Measurements from ENCODE around the gene GGPS1. TPM values are rescaled to one million over a fixed set of nuclear protein-coding genes. Genes with fewer than 3 reads are reported as not detected.

Gene GGPS1
- total RNA-seq, 6 donors from 2014 or later, result 5.0 to 32.6 (median 25.4) TPM

- no peak overlapping the region for H3K27ac ChIP-seq
- H3K27me3 ChIP-seq, result no peaks in the 10 kb centered on the region
- H3K4me3 ChIP-seq, result no peak overlapping the region
- H3K36me3 ChIP-seq, result no peaks in the 10 kb centered on the region
- no peak for DNase-seq
- no peaks in the 10 kb centered on the region for H3K9me3 ChIP-seq
- H3K4me1 ChIP-seq, result peaks cover 11 to 51% (median 24%) of the 10 kb centered on the region in 4 donors
- TF ChIP-seq POLR2A (IDR thresholded peaks at IDR 0.05) (no peak), CTCF (IDR thresholded peaks at IDR 0.05) (no peak), EP300 (IDR thresholded peaks at IDR 0.05) (no peak), POLR2AphosphoS5 (IDR thresholded peaks at IDR 0.05) (no peak)
- 94 to 96% methylated on average over 6 of the region's 6 CpGs for WGBS, 2 donors
- no peak for ATAC-seq (ENCODE audit: low FRiP score in 2 of 2)
These were observed 44.1 kb upstream of the GGPS1 start for GRCh38 chr1:235284231-235284769.

- Histone ChIP-seq H3K36me3 (no peaks in the 10 kb centered on the region), H3K9me3 (no peaks in the 10 kb centered on the region), H3K4me1 (peaks cover 5 to 54% (median 22%) of the 10 kb centered on the region in 4 donors), H3K4me3 (no peak overlapping the region), H3K27me3 (no peaks in the 10 kb centered on the region), H3K27ac (no peak overlapping the region)
- ATAC-seq (ENCODE audit: low FRiP score in 2 of 2) (no peak), DNase-seq (no peak)
- 94 to 100% methylated on average over 1 of the region's 1 CpG for WGBS, 2 donors
- TF ChIP-seq CTCF (IDR thresholded peaks at IDR 0.05) (no peak), POLR2A (IDR thresholded peaks at IDR 0.05) (no peak), EP300 (IDR thresholded peaks at IDR 0.05) (no peak), POLR2AphosphoS5 (IDR thresholded peaks at IDR 0.05) (no peak)
These were observed 41.7 kb upstream of the GGPS1 start for GRCh38 chr1:235286667-235287066.

GRCh38 chr1:235287208-235287882, 41.0 kb upstream of the GGPS1 start:
- no peaks in the 10 kb centered on the region for H3K9me3 ChIP-seq
- no peaks in the 10 kb centered on the region for H3K27me3 ChIP-seq
- H3K4me3 ChIP-seq, result no peak overlapping the region
- no peak for TF ChIP-seq CTCF (IDR thresholded peaks at IDR 0.05)
- no peak for TF ChIP-seq POLR2AphosphoS5 (IDR thresholded peaks at IDR 0.05)
- TF ChIP-seq EP300 (IDR thresholded peaks at IDR 0.05), result no peak
- no peak for TF ChIP-seq POLR2A (IDR thresholded peaks at IDR 0.05)
- no peak overlapping the region for H3K27ac ChIP-seq
- no peaks in the 10 kb centered on the region for H3K36me3 ChIP-seq
- peaks cover 5 to 59% (median 24%) of the 10 kb centered on the region in 4 donors for H3K4me1 ChIP-seq
- 88% methylated on average over 4 of the region's 4 CpGs for WGBS, 2 donors
- no peak for DNase-seq
- ATAC-seq (ENCODE audit: low FRiP score in 2 of 2), result no peak

- H3K4me1 ChIP-seq, result peaks cover 0 to 60% (median 27%) of the 10 kb centered on the region in 4 donors
- no peaks in the 10 kb centered on the region for H3K9me3 ChIP-seq
- no peak overlapping the region for H3K27ac ChIP-seq
- no peak for ATAC-seq (ENCODE audit: low FRiP score in 2 of 2)
- no peak for DNase-seq
- no peak overlapping the region for H3K4me3 ChIP-seq
- no peaks in the 10 kb centered on the region for H3K27me3 ChIP-seq
- H3K36me3 ChIP-seq, result no peaks in the 10 kb centered on the region
- TF ChIP-seq EP300 (IDR thresholded peaks at IDR 0.05), result no peak
- no peak for TF ChIP-seq CTCF (IDR thresholded peaks at IDR 0.05)
- TF ChIP-seq POLR2AphosphoS5 (IDR thresholded peaks at IDR 0.05), result no peak
- TF ChIP-seq POLR2A (IDR thresholded peaks at IDR 0.05), result no peak
- WGBS, 2 donors, result 87 to 92% methylated on average over 12 of the region's 12 CpGs
These were observed 38.3 kb upstream of the GGPS1 start for GRCh38 chr1:235289859-235290739.
